Parathyroid adenoma (tissue), 2 donors: ENCODE measurements around the gene ATXN10.
"Not testable (repeated sequence)": the region's sequence is repeated elsewhere in the genome, so short reads cannot be mapped to it uniquely, and the experiment has no call there.

Experiments
- H2AFZ ChIP-seq: fragments of 300-600 bp; sonication (generic); one replicate; pipeline ENCODE4 v1.7.0; 2017; ENCODE audit warnings: antibody characterized with exemption, mild to moderate bottlenecking
- H3K27ac ChIP-seq: fragments of 300-600 bp; sonication (generic); one replicate; pipeline ENCODE4 v1.7.0; 2017
- H3K27me3 ChIP-seq: fragments of 300-600 bp; sonication (generic); one replicate; pipeline ENCODE4 v1.7.0; 2017; ENCODE audit warnings: low read length; ENCODE audit not compliant: control insufficient read depth, insufficient read depth
- H3K36me3 ChIP-seq: fragments of 300-600 bp; sonication (generic); one replicate; pipeline ENCODE4 v1.7.0; 2017; ENCODE audit warnings: low read length; ENCODE audit not compliant: control insufficient read depth, insufficient read depth
- H3K4me1 ChIP-seq: fragments of 300-600 bp; sonication (generic); one replicate; pipeline ENCODE4 v1.7.0; 2017; ENCODE audit warnings: control low read depth
- H3K4me2 ChIP-seq: fragments of 300-600 bp; sonication (generic); one replicate; pipeline ENCODE4 v1.7.0; 2017; ENCODE audit warnings: low read length
- H3K4me3 ChIP-seq: fragments of 300-600 bp; sonication (generic); one replicate; pipeline ENCODE4 v1.7.0; 2017; ENCODE audit warnings: low read depth, low read length
- H3K79me2 ChIP-seq: fragments of 300-600 bp; sonication (generic); one replicate; pipeline ENCODE4 v1.7.0; 2017; ENCODE audit warnings: control low read depth
- H3K9ac ChIP-seq: fragments of 300-600 bp; sonication (generic); one replicate; pipeline ENCODE4 v1.7.0; 2017; ENCODE audit warnings: mild to moderate bottlenecking
- H3K9me3 ChIP-seq: fragments of 300-600 bp; sonication (generic); one replicate; pipeline ENCODE4 v1.7.0; 2017; ENCODE audit warnings: low read length; ENCODE audit not compliant: control insufficient read depth
- TF ChIP-seq, protein P1 (sequence below): fragments of 300-600 bp; sonication (generic); IDR thresholded peaks from one replicate; pipeline ENCODE4 v1.7.0; 2017; ENCODE audit warnings: antibody characterized with exemption, mild to moderate bottlenecking
- donor health status: primary hyperparathyroidism.

The ATXN10 gene

DNA sequence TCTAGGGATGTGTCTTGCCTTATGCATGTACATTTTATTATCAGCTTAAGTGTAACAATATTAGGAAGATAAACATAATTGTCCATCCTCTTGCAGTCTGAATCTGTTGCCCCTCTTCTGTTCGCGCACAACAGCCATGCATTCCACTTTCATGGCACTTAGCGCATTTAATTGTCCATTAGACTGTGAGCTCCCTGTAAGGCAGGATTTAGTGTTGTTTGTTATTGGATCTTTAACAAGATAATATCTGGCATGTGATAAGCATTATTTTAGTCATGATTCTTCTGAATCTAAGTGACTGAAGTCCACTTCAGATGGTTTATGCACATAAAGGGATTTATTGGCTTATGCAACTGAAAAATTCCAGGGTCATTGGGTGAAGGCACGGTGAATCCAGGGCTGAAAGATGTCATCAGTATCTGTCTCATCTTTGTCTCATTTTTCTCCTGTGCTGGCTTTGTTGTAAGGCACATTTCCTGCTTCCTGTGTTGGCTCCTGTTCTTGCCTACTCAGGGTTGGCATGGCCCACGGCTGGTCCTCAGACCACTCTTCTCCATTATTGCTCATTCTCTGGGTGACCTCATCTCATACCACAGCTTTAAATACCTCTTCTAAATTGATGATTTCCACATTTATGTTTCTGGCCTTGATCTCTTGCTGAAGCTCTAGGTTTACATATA lies 37.6 kb downstream of the ATXN10 start:
- Histone ChIP-seq H3K9me3 (no peaks in the 10 kb centered on the region), H3K9ac (no peak overlapping the region), H3K4me2 (no peak overlapping the region), H3K79me2 (no peaks in the 10 kb centered on the region), H3K4me1 (peaks cover 10% of the 10 kb centered on the region), H3K27ac (peak overlapping the region; percentile 1), H2AFZ (no peak overlapping the region), H3K36me3 (no peaks in the 10 kb centered on the region), H3K4me3 (no peak overlapping the region), H3K27me3 (no peaks in the 10 kb centered on the region)
- TF ChIP-seq, protein P1, sequence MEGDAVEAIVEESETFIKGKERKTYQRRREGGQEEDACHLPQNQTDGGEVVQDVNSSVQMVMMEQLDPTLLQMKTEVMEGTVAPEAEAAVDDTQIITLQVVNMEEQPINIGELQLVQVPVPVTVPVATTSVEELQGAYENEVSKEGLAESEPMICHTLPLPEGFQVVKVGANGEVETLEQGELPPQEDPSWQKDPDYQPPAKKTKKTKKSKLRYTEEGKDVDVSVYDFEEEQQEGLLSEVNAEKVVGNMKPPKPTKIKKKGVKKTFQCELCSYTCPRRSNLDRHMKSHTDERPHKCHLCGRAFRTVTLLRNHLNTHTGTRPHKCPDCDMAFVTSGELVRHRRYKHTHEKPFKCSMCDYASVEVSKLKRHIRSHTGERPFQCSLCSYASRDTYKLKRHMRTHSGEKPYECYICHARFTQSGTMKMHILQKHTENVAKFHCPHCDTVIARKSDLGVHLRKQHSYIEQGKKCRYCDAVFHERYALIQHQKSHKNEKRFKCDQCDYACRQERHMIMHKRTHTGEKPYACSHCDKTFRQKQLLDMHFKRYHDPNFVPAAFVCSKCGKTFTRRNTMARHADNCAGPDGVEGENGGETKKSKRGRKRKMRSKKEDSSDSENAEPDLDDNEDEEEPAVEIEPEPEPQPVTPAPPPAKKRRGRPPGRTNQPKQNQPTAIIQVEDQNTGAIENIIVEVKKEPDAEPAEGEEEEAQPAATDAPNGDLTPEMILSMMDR = no peak

GRCh38 chr22:45709866-45710265 lies 38.2 kb downstream of the ATXN10 start:
- no peaks in the 10 kb centered on the region for H3K27me3 ChIP-seq
- H3K36me3 ChIP-seq = no peaks in the 10 kb centered on the region
- H3K79me2 ChIP-seq = no peaks in the 10 kb centered on the region
- H3K9me3 ChIP-seq = no peaks in the 10 kb centered on the region
- TF ChIP-seq, protein P1 = no peak
- H3K9ac ChIP-seq = no peak overlapping the region
- no peak overlapping the region for H2AFZ ChIP-seq
- H3K4me2 ChIP-seq = no peak overlapping the region
- peaks cover 10% of the 10 kb centered on the region for H3K4me1 ChIP-seq
- H3K27ac ChIP-seq = no peak overlapping the region
- H3K4me3 ChIP-seq = no peak overlapping the region

- Histone ChIP-seq H3K27ac (no peak overlapping the region), H3K9ac (no peak overlapping the region), H3K79me2 (no peaks in the 10 kb centered on the region), H3K4me2 (no peak overlapping the region), H3K27me3 (no peaks in the 10 kb centered on the region), H3K9me3 (no peaks in the 10 kb centered on the region), H3K4me1 (peaks cover 10% of the 10 kb centered on the region), H3K4me3 (no peak overlapping the region), H3K36me3 (no peaks in the 10 kb centered on the region), H2AFZ (no peak overlapping the region)
- TF ChIP-seq, protein P1 = no peak
Measured at GRCh38 chr22:45710469-45710868, 38.8 kb downstream of the ATXN10 start.

DNA sequence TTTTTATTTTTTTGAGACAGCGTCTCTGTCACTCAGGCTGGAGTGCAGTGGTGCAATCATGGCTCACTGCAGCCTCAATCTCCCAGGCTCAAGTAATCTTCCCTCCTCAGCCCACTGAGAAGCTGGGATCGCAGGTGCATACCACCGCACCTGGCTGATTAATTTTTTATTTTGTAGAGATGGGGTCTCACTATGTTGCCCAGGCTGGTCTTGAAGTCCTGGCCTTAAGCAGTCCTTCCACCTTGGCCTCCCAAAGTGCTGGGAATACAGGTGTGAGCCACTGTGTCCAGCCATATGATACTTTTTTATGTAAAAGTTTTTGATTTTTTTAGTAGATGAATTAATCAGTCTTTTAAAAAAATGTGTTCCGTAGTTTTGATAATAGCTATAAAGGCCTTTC lies 42.8 kb downstream of the ATXN10 start:
- H3K4me2 ChIP-seq, H3K36me3 ChIP-seq, H2AFZ ChIP-seq, H3K27ac ChIP-seq, H3K4me1 ChIP-seq, H3K4me3 ChIP-seq, H3K79me2 ChIP-seq, H3K9me3 ChIP-seq, H3K27me3 ChIP-seq, H3K9ac ChIP-seq: not testable (repeated sequence)

- no peaks in the 10 kb centered on the region for H3K27me3 ChIP-seq
- TF ChIP-seq, protein P1 = no peak
- no peak overlapping the region for H3K4me3 ChIP-seq
- no peak overlapping the region for H3K27ac ChIP-seq
- H3K9ac ChIP-seq = no peak overlapping the region
- peaks cover 4% of the 10 kb centered on the region for H3K79me2 ChIP-seq
- H3K4me1 ChIP-seq = no peaks in the 10 kb centered on the region
- H3K9me3 ChIP-seq = no peaks in the 10 kb centered on the region
- no peaks in the 10 kb centered on the region for H3K36me3 ChIP-seq
- no peak overlapping the region for H2AFZ ChIP-seq
- H3K4me2 ChIP-seq = no peak overlapping the region
Measured at GRCh38 chr22:45717789-45718188, 46.2 kb downstream of the ATXN10 start.
